A549 (cell line): Measurements from ENCODE around the gene USP25.

Experiments used
- BCL3 ChIP-seq: fragments of >200 bp; sonication (Bioruptor Twin); formaldehyde crosslinking; IDR thresholded peaks from 3 replicates; pipeline ENCODE4 v1.6.1; 2016
- CBX2 ChIP-seq: fragments of 200-600 bp; sonication (generic); IDR thresholded peaks from 2 replicates; pipeline ENCODE4 v1.6.1; 2016; ENCODE audit warnings: low read depth, mild to moderate bottlenecking, borderline replicate concordance
- CEBPB ChIP-seq, 2 experiments: fragments of >200 bp in 1 of 2; sonication (Bioruptor Twin) in 1 of 2; formaldehyde crosslinking in 1 of 2; IDR thresholded peaks; 2 replicates each; pipeline ENCODE4 v1.6.1; 2012 to 2016
- CTCF ChIP-seq: fragments of >200 bp; sonication (Bioruptor Twin); formaldehyde crosslinking; IDR thresholded peaks from 3 replicates; pipeline ENCODE4 v1.5.1; 2016
- EHF ChIP-seq: fragments of 250-450 bp; sonication (Bioruptor Pico); IDR thresholded peaks from 2 replicates; pipeline ENCODE4 v1.5.0; 2020; ENCODE audit warnings: mild to moderate bottlenecking
- ESRRA ChIP-seq: fragments of 150-350 bp; IDR thresholded peaks from 2 replicates; pipeline ENCODE4 v1.6.1; 2014; ENCODE audit warnings: mild to moderate bottlenecking, low read length, borderline replicate concordance
- FOSL2 ChIP-seq, 2 experiments: fragments of 450-650 bp in 1 of 2; fragments of >200 bp in 1 of 2; sonication (Bioruptor Twin) in 1 of 2; formaldehyde crosslinking; IDR thresholded peaks; 2 replicates each; pipeline versions ENCODE4 v1.5.0 to v1.6.1; 2016 to 2020; ENCODE audit warnings: mild to moderate bottlenecking in 1 of 2, moderate library complexity in 1 of 2
- FOXS1 ChIP-seq: fragments of 250-450 bp; sonication (Bioruptor Pico); IDR thresholded peaks from 2 replicates; pipeline ENCODE4 v1.5.0; 2020; ENCODE audit warnings: mild to moderate bottlenecking, moderate library complexity
- POLR2A ChIP-seq: IDR thresholded peaks from 2 replicates; pipeline ENCODE4 v1.6.1; 2012; ENCODE audit warnings: mild to moderate bottlenecking, low read length
- RAD21 ChIP-seq, 2 experiments: fragments of >200 bp in 1 of 2; sonication (Bioruptor Twin) in 1 of 2; formaldehyde crosslinking in 1 of 2; IDR thresholded peaks in 1 of 2; conservative IDR thresholded peaks in 1 of 2; 2 replicates in 1 of 2; 3 replicates in 1 of 2; pipeline ENCODE4 v1.6.1; 2012 to 2018; ENCODE audit warnings: inconsistent platforms in 1 of 2
- SREBF2 ChIP-seq: fragments of 450-650 bp; IDR thresholded peaks from 2 replicates; pipeline ENCODE4 v1.6.1; 2014; ENCODE audit warnings: mild to moderate bottlenecking, moderate library complexity
- TP53 ChIP-seq: fragments of 250-450 bp; sonication (Bioruptor Pico); IDR thresholded peaks from 2 replicates; pipeline ENCODE4 v1.5.0; 2021; ENCODE audit warnings: mild to moderate bottlenecking, moderate library complexity
- ZFP36 ChIP-seq: fragments of 450-650 bp; IDR thresholded peaks from 2 replicates; pipeline ENCODE4 v1.6.1; 2014; ENCODE audit warnings: borderline replicate concordance; ENCODE audit not compliant: partially characterized antibody
- TF ChIP-seq, protein P1 (sequence below): IDR thresholded peaks from 2 replicates; pipeline ENCODE4 v1.6.1; 2012

DNA sequence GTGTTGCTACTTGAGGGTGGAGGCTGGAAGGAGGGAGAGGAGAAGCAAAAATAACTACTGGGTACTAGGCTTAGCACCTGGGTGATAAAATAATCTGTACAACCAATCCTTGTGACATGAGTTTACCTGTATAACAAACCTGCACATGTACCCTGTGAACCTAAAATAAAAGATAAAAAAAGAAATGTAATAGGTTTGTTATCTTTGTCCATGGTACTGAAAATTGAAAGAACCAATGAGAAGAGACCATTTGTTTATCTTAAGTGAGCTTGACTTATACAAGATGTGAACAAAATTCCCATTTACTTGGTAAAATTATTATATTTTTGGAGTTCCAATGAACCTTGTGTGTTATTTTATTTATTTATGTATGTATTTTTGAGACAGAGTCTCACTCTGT lies 11.1 kb upstream of the USP25 start:
- TF ChIP-seq EHF: no peak
- no peak for TF ChIP-seq CEBPB (IDR thresholded peaks at IDR 0.05)
- TF ChIP-seq ESRRA: no peak
- TF ChIP-seq CTCF: no peak
- no peak for TF ChIP-seq FOSL2 (IDR thresholded peaks at IDR 0.05)
- TF ChIP-seq FOSL2 (CRISPR knock-in tag; IDR thresholded peaks at IDR 0.05): no peak
- no peak for TF ChIP-seq POLR2A
- TF ChIP-seq BCL3: no peak
- TF ChIP-seq ZFP36: no peak
- no peak for TF ChIP-seq RAD21 (conservative IDR thresholded peaks at IDR 0.05 in 1 of 2, IDR thresholded peaks at IDR 0.05 in 1 of 2)
- no peak for TF ChIP-seq CBX2
- no peak for TF ChIP-seq SREBF2
- no peak for TF ChIP-seq FOXS1 (CRISPR knock-in tag)
- TF ChIP-seq, protein P1, sequence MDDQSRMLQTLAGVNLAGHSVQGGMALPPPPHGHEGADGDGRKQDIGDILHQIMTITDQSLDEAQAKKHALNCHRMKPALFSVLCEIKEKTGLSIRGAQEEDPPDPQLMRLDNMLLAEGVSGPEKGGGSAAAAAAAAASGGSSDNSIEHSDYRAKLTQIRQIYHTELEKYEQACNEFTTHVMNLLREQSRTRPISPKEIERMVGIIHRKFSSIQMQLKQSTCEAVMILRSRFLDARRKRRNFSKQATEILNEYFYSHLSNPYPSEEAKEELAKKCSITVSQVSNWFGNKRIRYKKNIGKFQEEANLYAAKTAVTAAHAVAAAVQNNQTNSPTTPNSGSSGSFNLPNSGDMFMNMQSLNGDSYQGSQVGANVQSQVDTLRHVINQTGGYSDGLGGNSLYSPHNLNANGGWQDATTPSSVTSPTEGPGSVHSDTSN: no peak
- TF ChIP-seq TP53: no peak
